B cell (primary cell): ENCODE data around the gene HLA-G.

ENCODE experiments used
- CTCF ChIP-seq: fragments of 200-600 bp; IDR thresholded peaks from one replicate; pipeline ENCODE4 v1.8.0; 2022; ENCODE audit warnings: antibody characterized with exemption, mild to moderate bottlenecking
- EZH2 ChIP-seq: IDR thresholded peaks from 2 replicates; pipeline ENCODE4 v1.6.1; 2012; ENCODE audit warnings: borderline replicate concordance, low read depth, mild to moderate bottlenecking, moderate library complexity, low read length; ENCODE audit not compliant: insufficient read depth, poor library complexity, severe bottlenecking

GRCh38 chr6:29828471-29828797 is 809 bp downstream of the HLA-G start:
- TF ChIP-seq EZH2 (no peak), CTCF (no peak)
